ENCODE results near the gene TCP11. TPM values are rescaled to one million over a fixed set of nuclear protein-coding genes. Genes with fewer than 3 reads are reported as not detected.

The TCP11 gene
- total and polyA plus RNA-seq, 4 donors, result 0.05 to 0.19 TPM; not detected in 2

GRCh38 chr6:35183281-35183680 is 42.1 kb upstream of the TCP11 start:
- Histone ChIP-seq H3K9ac (ENCODE audit: low read depth in 1 of 2, low read length in 2 of 2) (no peak overlapping the region), H3K27ac (ENCODE audit: low read depth in 1 of 2, low read length in 2 of 2) (no peak overlapping the region), H3K4me3 (ENCODE audit: low read depth in 1 of 3, low read length in 3 of 3) (no peak overlapping the region), H3K4me1 (ENCODE audit: control insufficient read depth in 4 of 4, insufficient read depth in 4 of 4, low read length in 3 of 4) (peaks cover 0 to 4% (median 0%) of the 10 kb centered on the region in 4 donors), H3K9me3 (ENCODE audit: control insufficient read depth in 4 of 4, low read length in 3 of 4) (no peaks in the 10 kb centered on the region), H3K36me3 (ENCODE audit: control insufficient read depth in 4 of 4, insufficient read depth in 3 of 4, low read depth in 1 of 4, low read length in 3 of 4) (no peaks in the 10 kb centered on the region), H3K27me3 (ENCODE audit: control insufficient read depth in 4 of 4, insufficient read depth in 4 of 4, low read length in 3 of 4) (no peaks in the 10 kb centered on the region)
- DNase-seq (ENCODE audit: low spot score), result no peak
- TF ChIP-seq, protein P1, sequence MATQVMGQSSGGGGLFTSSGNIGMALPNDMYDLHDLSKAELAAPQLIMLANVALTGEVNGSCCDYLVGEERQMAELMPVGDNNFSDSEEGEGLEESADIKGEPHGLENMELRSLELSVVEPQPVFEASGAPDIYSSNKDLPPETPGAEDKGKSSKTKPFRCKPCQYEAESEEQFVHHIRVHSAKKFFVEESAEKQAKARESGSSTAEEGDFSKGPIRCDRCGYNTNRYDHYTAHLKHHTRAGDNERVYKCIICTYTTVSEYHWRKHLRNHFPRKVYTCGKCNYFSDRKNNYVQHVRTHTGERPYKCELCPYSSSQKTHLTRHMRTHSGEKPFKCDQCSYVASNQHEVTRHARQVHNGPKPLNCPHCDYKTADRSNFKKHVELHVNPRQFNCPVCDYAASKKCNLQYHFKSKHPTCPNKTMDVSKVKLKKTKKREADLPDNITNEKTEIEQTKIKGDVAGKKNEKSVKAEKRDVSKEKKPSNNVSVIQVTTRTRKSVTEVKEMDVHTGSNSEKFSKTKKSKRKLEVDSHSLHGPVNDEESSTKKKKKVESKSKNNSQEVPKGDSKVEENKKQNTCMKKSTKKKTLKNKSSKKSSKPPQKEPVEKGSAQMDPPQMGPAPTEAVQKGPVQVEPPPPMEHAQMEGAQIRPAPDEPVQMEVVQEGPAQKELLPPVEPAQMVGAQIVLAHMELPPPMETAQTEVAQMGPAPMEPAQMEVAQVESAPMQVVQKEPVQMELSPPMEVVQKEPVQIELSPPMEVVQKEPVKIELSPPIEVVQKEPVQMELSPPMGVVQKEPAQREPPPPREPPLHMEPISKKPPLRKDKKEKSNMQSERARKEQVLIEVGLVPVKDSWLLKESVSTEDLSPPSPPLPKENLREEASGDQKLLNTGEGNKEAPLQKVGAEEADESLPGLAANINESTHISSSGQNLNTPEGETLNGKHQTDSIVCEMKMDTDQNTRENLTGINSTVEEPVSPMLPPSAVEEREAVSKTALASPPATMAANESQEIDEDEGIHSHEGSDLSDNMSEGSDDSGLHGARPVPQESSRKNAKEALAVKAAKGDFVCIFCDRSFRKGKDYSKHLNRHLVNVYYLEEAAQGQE (IDR thresholded peaks at IDR 0.05), result no peak
- TF ChIP-seq TAF1 (conservative IDR thresholded peaks at IDR 0.05) (no peak), SP1 (IDR thresholded peaks at IDR 0.05) (no peak), FOXA2 (IDR thresholded peaks at IDR 0.05) (no peak), ATF3 (IDR thresholded peaks at IDR 0.05) (no peak), GABPA (IDR thresholded peaks at IDR 0.05 in 1 of 2, conservative IDR thresholded peaks at IDR 0.05 in 1 of 2) (no peak), RAD21 (IDR thresholded peaks at IDR 0.05) (no peak), EGR1 (IDR thresholded peaks at IDR 0.05; ENCODE audit: low read depth in 2 of 2) (no peak), ZBTB33 (IDR thresholded peaks at IDR 0.05) (no peak), HNF4A (conservative IDR thresholded peaks at IDR 0.05) (no peak), FOXA1 (IDR thresholded peaks at IDR 0.05) (no peak), NR2F2 (IDR thresholded peaks at IDR 0.05) (no peak), YY1 (IDR thresholded peaks at IDR 0.05) (no peak), JUND (IDR thresholded peaks at IDR 0.05) (no peak), RXRA (IDR thresholded peaks at IDR 0.05) (no peak), HNF4G (IDR thresholded peaks at IDR 0.05) (no peak)
- TF ChIP-seq, protein P2, sequence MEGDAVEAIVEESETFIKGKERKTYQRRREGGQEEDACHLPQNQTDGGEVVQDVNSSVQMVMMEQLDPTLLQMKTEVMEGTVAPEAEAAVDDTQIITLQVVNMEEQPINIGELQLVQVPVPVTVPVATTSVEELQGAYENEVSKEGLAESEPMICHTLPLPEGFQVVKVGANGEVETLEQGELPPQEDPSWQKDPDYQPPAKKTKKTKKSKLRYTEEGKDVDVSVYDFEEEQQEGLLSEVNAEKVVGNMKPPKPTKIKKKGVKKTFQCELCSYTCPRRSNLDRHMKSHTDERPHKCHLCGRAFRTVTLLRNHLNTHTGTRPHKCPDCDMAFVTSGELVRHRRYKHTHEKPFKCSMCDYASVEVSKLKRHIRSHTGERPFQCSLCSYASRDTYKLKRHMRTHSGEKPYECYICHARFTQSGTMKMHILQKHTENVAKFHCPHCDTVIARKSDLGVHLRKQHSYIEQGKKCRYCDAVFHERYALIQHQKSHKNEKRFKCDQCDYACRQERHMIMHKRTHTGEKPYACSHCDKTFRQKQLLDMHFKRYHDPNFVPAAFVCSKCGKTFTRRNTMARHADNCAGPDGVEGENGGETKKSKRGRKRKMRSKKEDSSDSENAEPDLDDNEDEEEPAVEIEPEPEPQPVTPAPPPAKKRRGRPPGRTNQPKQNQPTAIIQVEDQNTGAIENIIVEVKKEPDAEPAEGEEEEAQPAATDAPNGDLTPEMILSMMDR (IDR thresholded peaks at IDR 0.05; ENCODE audit: low read depth, low read length, missing input control), result no peak
- TF ChIP-seq, protein P3, sequence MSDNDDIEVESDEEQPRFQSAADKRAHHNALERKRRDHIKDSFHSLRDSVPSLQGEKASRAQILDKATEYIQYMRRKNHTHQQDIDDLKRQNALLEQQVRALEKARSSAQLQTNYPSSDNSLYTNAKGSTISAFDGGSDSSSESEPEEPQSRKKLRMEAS (IDR thresholded peaks at IDR 0.05), result no peak
- 97% methylated on average over 2 of the region's 2 CpGs for WGBS
